Mesenchymal stem cell (in vitro differentiated cells and primary cell): ENCODE results near the gene NFATC4.
"Not testable (repeated sequence)": the region's sequence is repeated elsewhere in the genome, so short reads cannot be mapped to it uniquely, and the experiment has no call there.

Experiments used
- DNase-seq: peaks from one replicate; pipeline ENCODE4 v3.0.0-alpha.2; 2013
- H2AFZ ChIP-seq: one replicate; pipeline ENCODE4 v1.6.1; 2013; ENCODE audit warnings: low read depth, mild to moderate bottlenecking, control low read depth, inconsistent platforms, low read length, moderate library complexity
- H2AK5ac ChIP-seq: 2 replicates; pipeline ENCODE4 v1.6.1; 2013; ENCODE audit warnings: low read length, moderate library complexity, mild to moderate bottlenecking, inconsistent platforms; ENCODE audit not compliant: severe bottlenecking
- H2BK120ac ChIP-seq: one replicate; pipeline ENCODE4 v1.6.1; 2013; ENCODE audit warnings: low read depth, mild to moderate bottlenecking, inconsistent platforms, low read length, moderate library complexity
- H2BK12ac ChIP-seq, 2 experiments: one replicate each; pipeline ENCODE4 v1.6.1; 2013; ENCODE audit warnings: inconsistent platforms in 2 of 2, low read length in 2 of 2, mild to moderate bottlenecking in 2 of 2, moderate library complexity in 2 of 2, control low read depth in 1 of 2
- H2BK15ac ChIP-seq: one replicate; pipeline ENCODE4 v1.6.1; 2013; ENCODE audit warnings: mild to moderate bottlenecking, low read depth, inconsistent platforms; ENCODE audit not compliant: poor library complexity, severe bottlenecking
- H2BK5ac ChIP-seq: 2 replicates; pipeline ENCODE4 v1.6.1; 2013; ENCODE audit warnings: low read depth, mild to moderate bottlenecking, low read length, control low read depth, inconsistent platforms; ENCODE audit not compliant: poor library complexity, severe bottlenecking
- H3K14ac ChIP-seq, 2 experiments: one replicate each; pipeline ENCODE4 v1.6.1; 2013; ENCODE audit warnings: inconsistent platforms in 2 of 2, low read length in 2 of 2, control low read depth in 1 of 2, mild to moderate bottlenecking in 1 of 2, moderate library complexity in 1 of 2
- H3K18ac ChIP-seq, 2 experiments: one replicate each; pipeline ENCODE4 v1.6.1; 2013; ENCODE audit warnings: inconsistent platforms in 2 of 2, low read length in 2 of 2, control low read depth in 1 of 2, low read depth in 1 of 2, mild to moderate bottlenecking in 1 of 2
- H3K23ac ChIP-seq, 2 experiments: one replicate each; pipeline ENCODE4 v1.6.1; 2013; ENCODE audit warnings: inconsistent platforms in 2 of 2, low read length in 2 of 2, mild to moderate bottlenecking in 2 of 2, moderate library complexity in 2 of 2, control low read depth in 1 of 2
- H3K27ac ChIP-seq: 2 replicates; pipeline ENCODE4 v1.5.1; 2013; ENCODE audit warnings: mild to moderate bottlenecking, moderate library complexity, low read length, control low read depth, inconsistent platforms; ENCODE audit not compliant: poor library complexity, severe bottlenecking
- H3K27me3 ChIP-seq, 2 experiments: 2 replicates each; pipeline versions ENCODE4 v1.6.1 to v1.7.0; 2013; ENCODE audit warnings: low read length in 2 of 2, mild to moderate bottlenecking in 2 of 2, moderate library complexity in 2 of 2, control low read depth in 1 of 2, inconsistent platforms in 1 of 2; ENCODE audit not compliant: control insufficient read depth in 1 of 2, insufficient read depth in 1 of 2
- H3K36me3 ChIP-seq, 2 experiments: 2 replicates each; pipeline versions ENCODE4 v1.6.1 to v1.7.0; 2013; ENCODE audit warnings: low read length in 2 of 2, control low read depth in 1 of 2, inconsistent platforms in 1 of 2, low read depth in 1 of 2, mild to moderate bottlenecking in 1 of 2; ENCODE audit not compliant: insufficient read depth in 2 of 2, control insufficient read depth in 1 of 2
- H3K4ac ChIP-seq, 2 experiments: one replicate each; pipeline ENCODE4 v1.6.1; 2013; ENCODE audit warnings: inconsistent platforms in 2 of 2, low read length in 2 of 2, mild to moderate bottlenecking in 2 of 2, moderate library complexity in 2 of 2, control low read depth in 1 of 2, low read depth in 1 of 2
- H3K4me1 ChIP-seq: 2 replicates; pipeline ENCODE4 v1.6.1; 2013; ENCODE audit warnings: low read depth, low read length, control low read depth; ENCODE audit not compliant: control insufficient read depth, insufficient read depth
- H3K4me2 ChIP-seq: 2 replicates; pipeline ENCODE4 v1.6.1; 2013; ENCODE audit warnings: low read length, mild to moderate bottlenecking, inconsistent platforms; ENCODE audit not compliant: poor library complexity, severe bottlenecking
- H3K4me3 ChIP-seq, 2 experiments: 2 replicates each; pipeline versions ENCODE4 v1.5.1 to v1.7.0; 2013; ENCODE audit warnings: low read length in 2 of 2, mild to moderate bottlenecking in 2 of 2, control low read depth in 1 of 2, low read depth in 1 of 2; ENCODE audit not compliant: insufficient read depth in 1 of 2
- H3K79me1 ChIP-seq: replicated peaks from 2 replicates; pipeline ENCODE4 v1.6.1; 2013; ENCODE audit warnings: mild to moderate bottlenecking, control low read depth, low read length, inconsistent platforms; ENCODE audit not compliant: poor library complexity, severe bottlenecking
- H3K9ac ChIP-seq: 2 replicates; pipeline ENCODE4 v1.7.0; 2013; ENCODE audit warnings: mild to moderate bottlenecking, low read length, moderate library complexity
- H3K9me3 ChIP-seq: 2 replicates; pipeline ENCODE4 v1.7.0; 2013; ENCODE audit warnings: mild to moderate bottlenecking, low read length; ENCODE audit not compliant: control insufficient read depth
- H4K8ac ChIP-seq: one replicate; pipeline ENCODE4 v1.6.1; 2013; ENCODE audit warnings: inconsistent platforms, mild to moderate bottlenecking, low read length, moderate library complexity
- H4K91ac ChIP-seq: one replicate; pipeline ENCODE4 v1.6.1; 2013; ENCODE audit warnings: mild to moderate bottlenecking, low read length, inconsistent platforms
- WGBS: methylation state at CpG from one replicate; pipeline ENCODE4 v1.1.7; 2013; ENCODE audit warnings: mixed read lengths; 5-methylcytosine and 5-hydroxymethylcytosine counted together

NFATC4 gene

DNA sequence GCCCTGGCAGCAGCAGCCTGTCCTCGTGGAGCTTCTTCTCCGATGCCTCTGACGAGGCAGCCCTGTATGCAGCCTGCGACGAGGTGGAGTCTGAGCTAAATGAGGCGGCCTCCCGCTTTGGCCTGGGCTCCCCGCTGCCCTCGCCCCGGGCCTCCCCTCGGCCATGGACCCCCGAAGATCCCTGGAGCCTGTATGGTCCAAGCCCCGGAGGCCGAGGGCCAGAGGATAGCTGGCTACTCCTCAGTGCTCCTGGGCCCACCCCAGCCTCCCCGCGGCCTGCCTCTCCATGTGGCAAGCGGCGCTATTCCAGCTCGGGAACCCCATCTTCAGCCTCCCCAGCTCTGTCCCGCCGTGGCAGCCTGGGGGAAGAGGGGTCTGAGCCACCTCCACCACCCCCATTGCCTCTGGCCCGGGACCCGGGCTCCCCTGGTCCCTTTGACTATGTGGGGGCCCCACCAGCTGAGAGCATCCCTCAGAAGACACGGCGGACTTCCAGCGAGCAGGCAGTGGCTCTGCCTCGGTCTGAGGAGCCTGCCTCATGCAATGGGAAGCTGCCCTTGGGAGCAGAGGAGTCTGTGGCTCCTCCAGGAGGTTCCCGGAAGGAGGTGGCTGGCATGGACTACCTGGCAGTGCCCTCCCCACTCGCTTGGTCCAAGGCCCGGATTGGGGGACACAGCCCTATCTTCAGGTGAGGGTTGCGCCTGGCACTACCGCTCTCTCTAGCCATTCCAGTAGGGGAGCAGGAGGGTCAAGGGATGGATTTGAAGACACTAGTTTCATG is 2.1 kb downstream of the NFATC4 start:
- no peak overlapping the region for H3K27ac ChIP-seq
- peaks cover 37 to 54% of the 10 kb centered on the region in 2 experiments for H3K36me3 ChIP-seq
- H3K4me3 ChIP-seq, result peak overlapping the region in 1 of 2 experiments; percentile 89
- no peak overlapping the region for H2BK5ac ChIP-seq
- DNase-seq, result no peak
- H3K27me3 ChIP-seq, result no peaks in the 10 kb centered on the region
- H3K4me2 ChIP-seq, result no peak overlapping the region
- no peaks in the 10 kb centered on the region for H3K9me3 ChIP-seq
- H4K8ac ChIP-seq, result no peak overlapping the region
- H3K4me1 ChIP-seq, result peaks cover 33% of the 10 kb centered on the region
- no peak overlapping the region for H3K18ac ChIP-seq
- peak overlapping the region in 1 of 2 experiments; percentile 63 for H3K14ac ChIP-seq
- H2BK120ac ChIP-seq, result no peak overlapping the region
- peaks cover 12% of the 10 kb centered on the region for H3K79me1 ChIP-seq
- H2AFZ ChIP-seq, result no peak overlapping the region
- H3K9ac ChIP-seq, result peak overlapping the region; percentile 98
- peak overlapping the region in 1 of 2 experiments; percentile 54 for H3K23ac ChIP-seq
- peak overlapping the region in 1 of 2 experiments; percentile 38 for H2BK12ac ChIP-seq
- no peak overlapping the region for H2BK15ac ChIP-seq
- no peak overlapping the region for H4K91ac ChIP-seq
- H2AK5ac ChIP-seq, result no peak overlapping the region
- H3K4ac ChIP-seq, result no peak overlapping the region
- 93% methylated on average over 32 of the region's 32 CpGs for WGBS

DNA sequence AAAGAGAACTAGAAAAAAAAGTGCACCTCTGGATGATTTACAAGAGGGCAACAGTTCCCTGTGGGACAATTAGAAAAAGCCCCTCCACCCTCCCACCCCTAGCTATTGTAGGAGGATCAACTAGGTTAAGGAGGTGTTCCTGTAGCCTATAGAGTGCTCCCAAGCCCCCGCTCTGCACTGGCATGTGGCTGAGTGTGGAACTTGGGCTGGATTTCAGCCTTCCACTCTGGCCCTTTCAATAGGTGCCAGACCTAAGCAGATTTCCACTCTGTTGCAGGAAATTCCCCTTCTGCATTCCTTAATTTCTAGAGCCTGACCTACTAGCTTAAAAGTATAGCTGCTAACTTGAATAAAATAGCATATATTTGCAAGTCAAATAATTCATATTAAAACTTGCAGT is 2.8 kb downstream of the NFATC4 start:
- Histone ChIP-seq H3K4ac (no peak overlapping the region), H3K9ac (peak overlapping the region; percentile 7), H3K4me1 (peaks cover 33% of the 10 kb centered on the region), H3K4me3 (peak overlapping the region in 1 of 2 experiments; percentile 89), H3K14ac (no peak overlapping the region), H3K18ac (no peak overlapping the region), H3K36me3 (peaks cover 43 to 60% of the 10 kb centered on the region in 2 experiments), H2BK15ac (no peak overlapping the region), H2BK12ac (no peak overlapping the region), H2BK120ac (no peak overlapping the region), H3K27me3 (no peaks in the 10 kb centered on the region), H2AK5ac (no peak overlapping the region), H4K8ac (no peak overlapping the region), H3K79me1 (peaks cover 12% of the 10 kb centered on the region), H3K4me2 (no peak overlapping the region), H3K23ac (no peak overlapping the region), H4K91ac (no peak overlapping the region), H3K27ac (no peak overlapping the region), H2BK5ac (no peak overlapping the region), H3K9me3 (no peaks in the 10 kb centered on the region), H2AFZ (no peak overlapping the region)
- WGBS, result no CpG with 5 or more reads among the region's 1 CpG
- no peak for DNase-seq

DNA sequence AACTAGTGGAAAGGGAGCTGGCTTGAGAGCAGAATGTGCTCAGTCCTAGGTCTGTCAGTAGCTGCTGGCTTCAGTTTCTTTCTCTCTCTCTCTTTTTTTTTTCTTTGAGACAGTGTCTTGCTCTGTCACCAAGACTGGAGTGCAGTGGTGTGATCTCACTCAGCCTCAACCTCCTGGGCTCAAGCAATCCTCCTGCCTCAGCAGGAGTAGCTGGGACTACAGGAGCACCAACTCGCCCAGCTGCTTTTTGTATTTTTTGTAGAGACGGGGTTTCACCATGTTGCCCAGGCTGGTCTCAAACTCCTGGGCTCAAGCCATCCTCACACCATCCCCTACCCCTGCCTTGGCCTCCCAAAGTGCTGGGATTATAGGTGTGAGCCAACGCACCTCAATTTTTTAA is 3.6 kb downstream of the NFATC4 start:
- H2AK5ac ChIP-seq, H4K91ac ChIP-seq, H3K4ac ChIP-seq, H3K27me3 ChIP-seq, H3K27ac ChIP-seq, H3K14ac ChIP-seq, H3K4me2 ChIP-seq, DNase-seq, H2BK5ac ChIP-seq, H3K18ac ChIP-seq, H3K23ac ChIP-seq, H2BK12ac ChIP-seq, H2BK120ac ChIP-seq, H2AFZ ChIP-seq, H2BK15ac ChIP-seq, H3K9me3 ChIP-seq: not testable (repeated sequence)
- Histone ChIP-seq H3K36me3 (peaks cover 52 to 69% of the 10 kb centered on the region in 2 experiments), H3K79me1 (peaks cover 12% of the 10 kb centered on the region), H4K8ac (peak overlapping the region; percentile 9), H3K4me1 (peaks cover 28% of the 10 kb centered on the region), H3K4me3 (peak overlapping the region in 1 of 2 experiments; percentile 89), H3K9ac (peak overlapping the region; percentile 7)
- WGBS, result 97% methylated on average over 3 of the region's 3 CpGs

DNA sequence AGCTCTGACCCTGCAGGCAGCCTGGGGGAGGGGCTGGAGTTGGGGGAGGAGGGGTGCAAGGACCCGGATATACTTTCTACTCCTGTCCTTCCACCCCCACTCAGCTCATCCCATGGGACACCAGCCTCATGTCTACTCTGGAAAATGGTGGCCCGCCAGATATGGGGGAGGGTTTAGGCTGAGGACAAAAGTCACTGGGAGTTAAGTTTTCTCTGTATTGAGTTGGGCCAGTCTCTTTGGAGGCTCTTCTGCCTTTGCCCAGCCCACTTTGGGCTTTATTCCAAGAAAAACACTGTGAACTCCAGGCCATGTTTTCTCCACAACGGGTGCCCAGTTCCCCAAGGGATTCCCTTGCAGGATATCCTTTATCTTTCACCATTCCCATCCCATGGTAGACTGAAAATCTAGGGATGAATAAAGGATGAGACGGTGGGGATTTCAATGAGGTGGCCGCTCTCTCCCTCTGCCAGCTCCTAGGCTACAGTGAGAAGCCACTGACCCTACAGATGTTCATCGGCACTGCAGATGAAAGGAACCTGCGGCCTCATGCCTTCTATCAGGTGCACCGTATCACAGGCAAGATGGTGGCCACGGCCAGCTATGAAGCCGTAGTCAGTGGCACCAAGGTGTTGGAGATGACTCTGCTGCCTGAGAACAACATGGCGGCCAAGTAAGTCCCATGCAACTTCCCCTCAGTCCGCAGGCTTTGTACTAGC is 4.9 kb downstream of the NFATC4 start:
- H2AFZ ChIP-seq, result no peak overlapping the region
- no peak overlapping the region for H2AK5ac ChIP-seq
- H3K27me3 ChIP-seq, result no peaks in the 10 kb centered on the region
- no peak overlapping the region for H3K23ac ChIP-seq
- no peak overlapping the region for H2BK12ac ChIP-seq
- no peak overlapping the region for H3K9ac ChIP-seq
- H3K4me1 ChIP-seq, result peaks cover 21% of the 10 kb centered on the region
- no peak overlapping the region for H3K4me2 ChIP-seq
- H3K18ac ChIP-seq, result no peak overlapping the region
- H3K36me3 ChIP-seq, result peaks cover 63 to 81% of the 10 kb centered on the region in 2 experiments
- no peak overlapping the region for H4K8ac ChIP-seq
- H3K27ac ChIP-seq, result no peak overlapping the region
- 99% methylated on average over 9 of the region's 12 CpGs for WGBS
- H3K4me3 ChIP-seq, result no peak overlapping the region
- no peak overlapping the region for H3K14ac ChIP-seq
- DNase-seq, result no peak
- H3K9me3 ChIP-seq, result no peaks in the 10 kb centered on the region
- H4K91ac ChIP-seq, result no peak overlapping the region
- H3K79me1 ChIP-seq, result peaks cover 12% of the 10 kb centered on the region
- no peak overlapping the region for H2BK15ac ChIP-seq
- no peak overlapping the region for H3K4ac ChIP-seq
- H2BK120ac ChIP-seq, result no peak overlapping the region
- H2BK5ac ChIP-seq, result no peak overlapping the region
